ENCODE measurements around the gene SIK3.
A peak's percentile ranks its signal among the peaks of the same experiment; 100 is the strongest.
"Not testable (repeated sequence)": the region's sequence is repeated elsewhere in the genome, so short reads cannot be mapped to it uniquely, and the experiment has no call there.

Gene SIK3

DNA sequence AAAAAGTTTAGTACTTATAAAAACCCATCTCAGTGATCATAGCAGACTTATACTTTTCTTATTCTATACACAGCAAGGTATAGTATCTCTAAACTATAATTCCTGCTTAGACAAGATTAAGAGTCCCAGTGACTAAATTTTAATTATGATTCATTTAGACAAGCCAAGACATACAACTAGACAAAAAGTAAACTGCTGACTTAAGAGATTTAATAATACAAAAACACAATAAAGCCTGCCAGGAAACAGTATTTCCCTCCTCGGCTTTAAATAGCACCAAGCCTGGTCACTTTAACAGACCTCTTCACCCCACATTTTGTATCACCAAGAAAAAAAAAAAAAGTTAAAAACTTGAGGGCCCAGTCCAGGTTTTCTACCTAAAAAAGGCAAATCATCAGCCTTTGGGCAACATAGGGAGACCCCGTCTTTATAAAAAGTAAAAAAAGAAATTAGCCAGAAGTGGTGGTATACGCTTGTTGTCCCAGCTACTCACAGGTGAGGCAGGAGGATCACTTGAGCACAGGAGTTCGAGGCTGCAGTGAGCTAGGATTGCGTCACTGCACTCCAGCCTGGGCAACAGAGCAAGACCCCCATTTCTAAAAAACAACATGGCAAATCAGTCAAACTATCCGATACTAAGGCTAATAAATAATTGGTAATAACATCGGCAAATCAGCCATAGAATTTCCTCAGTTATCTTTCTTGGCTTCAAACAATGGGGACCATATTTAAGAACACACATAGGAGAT lies 53.8 kb downstream of the SIK3 start:
- DNase-seq, result no peak

DNA sequence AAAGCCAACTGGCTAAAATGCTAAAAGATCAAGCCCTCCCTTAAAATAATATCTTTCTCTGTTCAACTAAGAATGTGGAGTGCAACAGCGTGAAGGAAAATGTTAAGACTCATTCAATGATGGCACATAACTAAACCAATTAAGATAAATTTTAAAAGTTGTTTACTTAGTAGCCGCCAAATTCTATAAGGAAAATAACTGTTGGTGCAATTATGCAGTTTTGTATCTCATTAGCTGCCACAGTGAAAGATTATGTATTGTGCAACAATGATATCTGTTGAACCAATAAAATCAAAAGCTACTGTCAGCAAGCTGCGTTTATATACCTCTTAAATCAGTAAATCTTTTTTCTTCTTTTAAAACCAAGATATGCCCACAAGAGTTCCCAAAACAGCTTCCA lies 55.5 kb downstream of the SIK3 start:
- no peak for DNase-seq

DNA sequence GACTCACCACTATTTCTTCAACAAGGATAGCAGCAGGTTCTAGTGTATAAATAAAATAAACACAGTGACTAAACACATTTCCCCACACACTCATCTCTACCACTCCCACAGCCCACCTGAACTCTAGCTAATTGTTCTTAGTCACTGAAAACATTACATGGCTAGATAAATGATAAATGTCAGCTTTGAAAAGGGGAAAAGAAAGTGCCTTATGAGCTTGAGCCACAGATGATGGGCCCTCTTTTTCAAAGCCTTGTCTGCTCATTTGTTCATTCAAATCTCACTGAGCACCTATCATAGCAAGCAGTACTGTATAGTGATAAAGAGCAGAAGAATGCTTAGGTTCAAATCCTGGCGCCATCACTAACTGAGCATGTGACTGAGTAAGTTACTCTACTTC lies 58.3 kb downstream of the SIK3 start:
- peak; percentile 44 for DNase-seq

DNA sequence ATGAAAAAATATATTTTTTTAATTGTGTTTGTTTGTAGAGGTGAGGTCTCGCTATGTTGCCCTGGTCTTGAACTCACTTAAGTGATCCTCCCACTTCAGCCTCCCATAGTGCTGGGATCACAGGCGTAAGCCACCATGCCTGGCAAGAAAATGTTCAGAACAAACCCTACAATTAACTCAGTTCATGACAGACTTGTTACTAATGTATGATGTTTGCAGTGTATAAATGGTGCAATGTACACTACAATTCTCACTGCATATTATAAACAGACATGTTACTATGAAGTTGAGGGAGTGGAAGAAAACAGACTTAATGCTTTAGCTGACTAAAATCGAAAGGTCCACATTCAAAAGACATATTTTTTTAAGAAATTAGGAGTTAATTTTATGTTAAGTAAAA lies 59.0 kb downstream of the SIK3 start:
- no peak for DNase-seq

DNA sequence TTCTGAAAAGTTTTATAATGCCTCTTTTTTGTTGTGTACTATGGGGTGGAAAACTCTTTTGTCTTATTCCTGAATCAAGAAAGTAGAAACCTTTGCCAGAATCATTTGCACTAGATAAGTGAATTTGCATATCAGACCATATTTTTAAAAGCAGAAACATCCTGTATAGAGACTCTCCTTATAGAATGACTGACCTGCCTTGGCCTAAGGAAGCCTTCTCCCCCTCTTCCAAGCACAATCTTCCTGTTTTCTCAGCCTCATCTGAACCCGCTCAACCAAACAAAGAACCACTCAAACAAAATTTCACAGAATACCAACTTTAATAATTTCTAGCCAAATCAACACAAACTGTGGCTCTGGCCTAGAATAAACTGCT lies 60.3 kb downstream of the SIK3 start:
- no peak for DNase-seq

DNA sequence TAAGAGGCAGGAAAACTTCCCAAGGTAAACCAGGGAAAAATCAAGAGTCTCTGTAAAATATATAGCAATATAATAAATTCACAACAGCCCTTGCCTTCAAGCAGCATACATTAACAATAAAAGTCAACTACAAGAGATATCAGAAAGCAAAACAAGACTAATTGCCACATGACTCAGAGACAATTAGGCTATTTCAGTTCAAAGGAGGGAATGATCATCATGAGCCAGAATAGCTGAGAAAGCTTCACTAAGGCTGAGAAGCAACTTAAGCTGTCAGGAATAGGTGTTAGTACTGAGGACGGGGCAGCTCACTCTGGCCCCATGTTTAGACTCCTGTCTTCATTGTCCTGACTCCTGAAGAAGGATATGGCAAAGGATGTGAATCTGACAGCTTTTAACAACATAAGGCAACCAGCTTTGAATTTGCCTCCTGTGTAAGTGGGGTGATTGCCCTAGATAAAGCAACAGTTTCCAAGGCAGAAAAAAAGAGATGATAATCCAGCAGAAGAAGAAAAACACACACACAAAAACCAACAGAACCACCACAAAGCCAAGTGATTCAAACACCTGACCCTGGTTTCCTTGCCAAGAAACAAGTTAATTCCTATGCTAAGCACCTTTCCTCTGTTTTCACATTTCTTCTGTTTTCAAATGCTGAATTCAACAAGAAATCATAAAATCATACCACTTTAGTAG lies 60.8 kb downstream of the SIK3 start:
- no peak for DNase-seq

DNA sequence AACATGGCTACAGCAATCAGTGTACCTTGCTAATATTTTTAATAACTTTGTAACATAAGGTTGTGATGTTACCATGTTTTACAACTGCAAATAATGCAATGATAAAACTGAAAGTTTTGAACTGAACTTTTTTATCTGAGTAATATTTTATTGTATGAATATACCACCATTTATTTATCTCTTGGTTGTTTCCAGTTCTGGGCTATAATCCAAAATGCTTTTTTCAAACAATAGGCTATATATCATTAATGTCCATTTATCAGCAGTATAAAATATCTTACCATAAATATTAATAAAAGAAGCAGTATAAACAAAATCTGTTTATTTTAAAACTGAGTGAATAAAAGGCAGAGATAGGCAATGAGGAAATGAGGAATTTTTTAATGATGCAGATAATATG lies 63.3 kb downstream of the SIK3 start:
- DNase-seq, result no peak

DNA sequence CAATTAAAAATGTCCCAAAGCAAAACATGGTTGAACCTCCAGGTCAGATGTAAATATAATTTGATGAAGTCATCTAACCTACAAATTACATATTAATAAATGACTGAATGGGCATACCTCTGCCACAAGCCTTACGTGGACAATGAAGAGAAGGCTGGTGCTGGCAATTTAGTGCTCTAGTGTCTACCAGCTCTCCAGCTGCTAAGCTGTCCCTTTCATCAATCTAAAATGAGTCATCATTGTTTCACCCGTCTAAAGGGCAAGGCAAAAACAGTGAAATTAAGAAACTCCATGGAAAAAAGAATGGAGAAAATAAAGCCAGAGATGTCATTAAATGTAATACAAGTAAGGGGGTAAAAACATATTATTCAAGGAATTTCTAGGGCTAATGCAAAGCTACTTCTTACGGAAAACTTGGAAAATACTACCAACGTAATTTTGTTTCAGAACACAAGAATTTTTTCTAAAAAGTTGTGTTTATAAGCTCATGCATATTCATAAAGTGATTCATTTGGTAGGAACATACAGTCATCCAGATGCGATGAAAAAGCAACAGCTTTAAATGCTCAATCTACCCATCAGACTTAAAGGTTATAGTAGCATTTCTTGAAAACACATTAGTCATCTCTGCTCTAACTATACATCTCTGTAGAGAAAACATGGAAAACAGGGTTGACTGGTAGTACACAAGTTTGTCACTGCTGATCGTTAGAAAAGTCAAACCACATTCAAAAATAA lies 71.5 kb downstream of the SIK3 start:
- DNase-seq, result peak; percentile 83

DNA sequence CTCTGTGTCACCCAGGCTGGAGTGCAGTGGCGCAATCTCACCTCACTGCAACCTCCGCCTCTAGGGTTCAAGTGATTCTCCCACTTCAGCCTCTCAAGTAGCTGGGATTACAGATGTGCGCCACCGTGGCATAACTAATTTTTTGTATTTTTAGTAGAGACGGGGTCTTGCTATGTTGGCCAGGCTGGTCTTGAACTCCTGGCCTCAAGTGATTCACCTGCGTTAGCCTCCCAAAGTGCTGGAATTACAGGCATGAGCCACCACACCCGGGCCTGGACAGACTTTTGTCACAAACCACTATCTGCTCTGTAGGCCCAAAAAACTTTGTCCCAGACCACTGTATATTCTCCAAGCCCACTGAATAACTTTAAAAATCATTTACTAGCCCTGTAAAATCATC lies 74.5 kb downstream of the SIK3 start:
- not testable (repeated sequence) for DNase-seq

DNA sequence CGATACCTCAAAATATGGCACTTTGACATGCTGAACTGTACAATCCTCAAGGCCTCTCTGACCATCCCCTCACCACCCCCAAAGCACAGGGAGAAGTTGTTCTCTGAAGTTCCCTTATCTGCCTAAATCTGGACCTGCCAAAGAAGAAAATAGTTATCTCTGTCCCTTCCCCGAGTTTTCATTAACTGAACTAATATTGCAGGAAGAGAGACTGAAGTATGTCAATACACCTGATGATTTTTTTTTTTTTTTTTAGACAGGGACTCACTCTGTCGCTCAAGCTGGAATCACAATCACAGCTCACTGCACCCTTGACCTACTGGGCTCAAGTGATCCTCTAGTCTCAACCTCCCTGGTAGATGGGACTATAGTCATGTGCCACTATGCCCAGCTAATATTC lies 75.0 kb downstream of the SIK3 start:
- no peak for DNase-seq

DNA sequence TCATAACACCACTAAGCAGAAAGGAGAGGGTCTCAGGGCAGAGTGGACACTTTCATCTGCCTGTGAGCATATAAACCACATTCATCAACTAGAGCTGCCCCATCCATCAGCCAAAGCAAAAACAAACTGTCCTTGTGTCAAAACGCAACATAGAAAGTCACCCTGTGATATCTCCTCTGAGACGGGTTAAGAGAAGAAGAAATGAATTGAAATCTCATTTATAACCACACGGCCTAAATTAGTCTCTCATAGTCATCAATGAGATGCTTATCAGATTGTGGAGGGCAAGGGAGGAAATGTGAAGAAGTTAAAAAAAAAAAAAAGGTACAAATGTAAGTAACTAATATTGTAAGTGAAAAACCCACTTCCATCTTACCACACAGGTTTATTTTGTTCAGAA lies 75.7 kb downstream of the SIK3 start:
- DNase-seq, result peak; percentile 87

DNA sequence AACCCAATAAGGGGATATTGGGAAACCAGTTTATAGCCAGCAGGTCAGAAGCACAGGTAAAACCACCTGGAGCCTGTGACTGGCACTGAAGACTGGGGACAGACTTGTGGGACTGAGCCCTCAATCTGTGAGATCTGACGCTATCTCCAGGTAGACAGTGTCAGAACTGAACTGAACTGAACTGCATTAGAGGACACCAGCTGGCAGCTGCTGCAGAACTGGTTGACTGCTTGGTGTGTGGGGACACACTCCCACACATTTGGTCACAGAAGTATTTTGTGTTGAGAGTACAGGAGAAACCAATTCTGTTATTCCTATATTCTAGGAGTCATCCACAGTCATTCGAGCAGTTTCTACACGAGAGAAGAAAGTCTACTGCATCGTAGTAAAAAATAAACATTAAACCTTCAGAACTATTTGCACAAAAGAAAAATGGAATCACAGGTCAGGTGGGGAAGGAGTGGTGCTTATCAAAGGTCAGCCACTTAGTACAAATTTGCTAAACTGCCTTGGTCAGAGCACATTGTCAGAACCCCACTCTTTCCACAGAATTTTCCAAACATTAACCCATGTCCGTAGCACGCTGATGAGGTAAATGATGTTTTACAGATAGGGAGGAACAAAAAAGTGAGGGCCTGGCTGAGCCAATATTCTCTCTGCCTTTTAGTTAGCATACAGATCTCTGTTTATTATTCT lies 77.2 kb downstream of the SIK3 start:
- peak; percentile 50 for DNase-seq

DNA sequence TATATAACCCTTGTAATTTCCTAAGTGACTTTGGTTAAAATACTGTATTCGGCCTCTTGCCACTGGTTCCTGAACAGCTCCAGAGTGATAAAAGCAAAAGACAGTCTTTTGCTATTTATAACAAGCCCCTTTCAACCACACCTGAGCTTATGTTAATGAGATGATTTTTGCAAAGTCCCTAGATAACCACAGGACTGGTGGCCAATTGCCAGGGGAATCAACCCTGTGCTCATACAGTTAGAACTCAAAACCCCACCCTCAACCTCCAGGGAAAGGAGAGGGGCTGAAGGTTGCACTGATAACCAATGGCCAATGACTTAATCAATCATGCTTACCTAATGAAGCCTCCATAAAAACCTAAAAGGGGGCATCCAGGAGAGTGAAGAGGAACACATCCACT lies 77.9 kb downstream of the SIK3 start:
- no peak for DNase-seq

DNA sequence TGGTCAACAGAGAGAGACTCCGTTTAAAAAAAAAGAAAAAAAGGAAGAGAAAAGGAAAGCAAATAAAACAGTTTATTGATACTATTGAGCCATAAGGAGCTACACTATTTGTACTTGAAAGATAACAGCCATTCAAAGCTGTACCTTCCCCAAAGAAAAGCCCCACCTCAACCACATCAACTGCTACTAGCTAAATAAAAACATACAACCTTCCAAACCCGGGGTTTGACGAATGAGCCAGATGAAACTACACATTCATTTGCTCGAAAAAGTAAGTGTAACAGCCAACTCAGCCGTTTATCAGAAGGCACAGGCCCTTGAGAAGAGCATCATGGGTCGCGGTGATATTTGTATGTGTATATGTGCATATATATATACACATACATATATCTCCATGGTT lies 78.4 kb downstream of the SIK3 start:
- peak; percentile 56 for DNase-seq

DNA sequence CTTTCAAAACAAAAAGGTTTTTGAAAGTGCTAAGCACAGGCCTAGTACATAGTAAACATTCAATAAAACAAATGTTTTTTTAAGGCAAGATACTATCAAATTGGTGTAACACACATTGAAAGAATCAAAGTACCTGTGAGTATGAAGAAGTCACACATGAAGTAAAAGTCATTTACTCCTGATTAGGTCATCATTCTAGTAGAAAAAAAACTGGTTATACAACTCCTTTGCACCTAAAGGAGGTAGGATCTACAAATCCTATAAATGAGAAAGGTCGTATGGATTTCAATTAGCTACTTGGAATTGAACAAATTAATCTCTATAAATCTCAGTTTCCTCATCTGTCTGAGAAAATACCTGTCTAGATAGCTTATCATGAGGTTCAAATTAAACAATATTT lies 80.8 kb downstream of the SIK3 start:
- DNase-seq, result no peak

DNA sequence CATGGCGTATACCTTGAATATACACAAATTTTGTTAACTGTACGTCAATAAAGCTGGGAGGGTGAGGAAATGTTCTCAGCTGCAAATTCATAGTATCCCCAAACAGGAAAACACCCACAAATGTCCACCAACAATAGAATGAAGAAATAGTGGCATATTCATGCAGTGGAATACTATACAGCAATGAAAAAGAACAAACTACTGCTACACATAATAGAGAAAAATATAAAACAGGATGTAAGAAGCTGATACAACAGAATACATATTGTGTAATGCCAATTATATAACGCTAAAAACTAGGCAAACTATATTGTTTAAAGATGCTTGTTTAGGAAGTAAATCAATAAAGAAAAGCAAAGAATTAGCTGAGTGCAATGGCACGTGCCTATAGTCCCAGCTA lies 81.5 kb downstream of the SIK3 start:
- no peak for DNase-seq

DNA sequence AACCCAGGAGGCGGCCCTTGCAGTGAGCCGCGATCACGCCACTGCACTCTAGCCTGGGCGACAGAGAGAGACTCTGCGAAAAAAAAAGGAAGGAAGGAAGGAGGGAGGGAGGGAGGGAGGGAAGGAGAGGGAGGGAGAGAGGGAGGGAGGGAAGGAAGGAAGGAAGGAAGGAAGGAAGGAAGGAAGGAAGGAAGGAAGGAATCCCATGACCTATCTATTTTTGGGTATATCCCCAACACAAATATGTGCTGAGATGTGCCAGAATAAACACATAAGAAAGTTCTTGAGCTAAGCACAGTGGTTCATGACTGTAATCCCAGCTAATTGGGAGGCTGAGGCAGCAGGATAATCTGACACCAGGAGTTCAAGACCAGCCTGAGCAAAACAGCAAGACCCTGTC lies 82.0 kb downstream of the SIK3 start:
- no peak for DNase-seq

DNA sequence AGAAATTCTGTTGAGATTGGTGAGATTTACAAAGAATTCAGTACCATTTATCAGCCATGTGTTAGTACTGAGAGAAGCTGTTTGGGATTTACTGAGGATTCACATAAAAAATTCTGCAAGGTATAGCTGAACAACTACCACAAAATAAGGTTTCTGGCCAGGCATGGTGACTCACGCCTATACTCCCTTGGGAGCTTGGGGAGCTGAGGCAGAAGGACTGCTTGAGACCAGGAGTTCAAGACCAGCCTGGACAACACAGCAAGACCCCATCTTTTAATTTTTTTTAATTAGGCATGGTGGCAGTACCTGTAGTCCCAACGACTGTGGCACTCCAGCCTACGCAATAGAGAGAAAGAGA lies 86.7 kb downstream of the SIK3 start:
- no peak for DNase-seq

DNA sequence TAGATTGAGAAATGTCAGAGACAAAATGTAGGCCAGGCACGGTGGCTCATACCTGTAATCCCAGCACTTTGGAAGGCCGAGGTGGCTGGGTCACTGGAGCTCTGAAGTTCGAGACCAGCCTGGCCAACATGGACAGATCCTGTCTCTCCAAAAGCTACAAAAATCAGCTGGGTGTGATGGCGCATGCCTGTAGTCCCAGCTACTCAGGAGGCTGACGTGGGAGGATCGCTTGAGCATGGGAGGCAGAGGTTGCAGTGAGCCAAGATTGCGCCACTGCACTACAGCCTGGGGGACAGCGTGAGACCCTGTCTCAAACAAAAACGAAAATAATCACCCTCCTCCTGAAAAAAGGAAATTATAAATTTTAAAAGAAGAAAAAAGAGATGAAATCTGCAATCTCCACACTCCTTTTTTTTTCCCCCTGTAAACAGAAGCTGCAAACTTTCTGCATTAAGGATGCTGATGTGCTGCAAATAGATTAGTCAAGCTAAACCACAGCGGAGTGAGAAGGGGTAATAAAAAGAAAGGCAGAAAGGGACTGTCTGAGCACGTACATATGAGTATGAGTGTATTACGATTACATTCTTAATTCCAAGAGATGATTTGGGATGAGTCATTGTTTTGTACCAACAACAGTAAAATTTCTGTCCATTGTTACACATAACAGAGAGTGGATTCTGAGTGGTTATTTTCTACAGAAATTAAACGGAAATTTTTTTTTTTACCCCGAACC lies 87.3 kb downstream of the SIK3 start:
- peak; percentile 89 for DNase-seq

DNA sequence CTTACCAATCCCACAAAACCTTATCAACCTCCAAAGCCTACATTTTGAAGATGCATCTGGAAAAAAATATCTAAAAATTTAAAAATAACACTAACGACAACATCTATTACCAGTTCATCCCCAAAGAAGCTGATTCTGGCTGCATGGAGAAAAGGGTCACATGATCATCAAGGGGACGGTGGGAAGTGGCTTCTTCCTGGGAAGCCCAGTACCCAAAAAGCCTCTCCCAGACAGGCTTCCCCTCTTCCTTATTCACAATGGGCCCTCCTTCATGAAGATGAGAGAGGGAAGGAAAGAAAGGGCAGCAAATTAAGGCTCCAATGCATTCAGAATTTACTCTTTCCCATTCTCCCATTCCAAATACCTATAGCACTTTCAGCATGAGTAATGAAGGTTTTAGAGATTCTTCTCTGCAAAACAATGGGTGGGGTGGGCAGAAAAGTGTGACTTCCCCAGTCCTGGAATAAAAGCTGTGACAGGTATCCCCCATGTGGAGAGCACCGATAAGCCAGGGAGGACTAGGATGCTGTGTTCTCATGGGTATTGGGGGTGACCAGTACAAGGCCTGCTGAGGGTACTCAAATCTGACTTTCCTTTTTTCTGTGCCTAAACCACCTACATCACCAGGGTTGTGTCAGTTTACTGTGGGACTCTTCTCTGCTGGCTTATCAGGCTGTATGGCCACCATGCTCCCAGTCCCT lies 88.2 kb downstream of the SIK3 start:
- peak; percentile 64 for DNase-seq

DNA sequence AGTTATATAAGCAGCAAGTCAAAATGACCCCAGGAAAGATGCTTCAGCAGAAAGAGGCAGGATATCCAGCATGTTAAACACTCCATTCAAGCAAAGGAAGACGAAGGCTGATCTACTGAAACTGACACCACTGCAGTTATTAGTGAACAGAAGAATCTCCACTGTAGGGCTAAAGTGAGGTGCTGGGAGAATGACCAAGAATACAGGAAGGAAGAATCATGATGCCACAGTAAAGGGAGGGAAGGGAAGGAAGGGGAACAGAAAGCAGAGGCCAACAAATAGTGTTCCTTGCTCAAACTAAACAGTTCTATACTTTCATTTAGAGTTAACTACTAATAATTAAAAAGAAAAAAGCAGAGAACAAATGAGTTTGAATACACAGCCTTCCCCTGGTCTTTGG lies 92.5 kb downstream of the SIK3 start:
- no peak for DNase-seq

DNA sequence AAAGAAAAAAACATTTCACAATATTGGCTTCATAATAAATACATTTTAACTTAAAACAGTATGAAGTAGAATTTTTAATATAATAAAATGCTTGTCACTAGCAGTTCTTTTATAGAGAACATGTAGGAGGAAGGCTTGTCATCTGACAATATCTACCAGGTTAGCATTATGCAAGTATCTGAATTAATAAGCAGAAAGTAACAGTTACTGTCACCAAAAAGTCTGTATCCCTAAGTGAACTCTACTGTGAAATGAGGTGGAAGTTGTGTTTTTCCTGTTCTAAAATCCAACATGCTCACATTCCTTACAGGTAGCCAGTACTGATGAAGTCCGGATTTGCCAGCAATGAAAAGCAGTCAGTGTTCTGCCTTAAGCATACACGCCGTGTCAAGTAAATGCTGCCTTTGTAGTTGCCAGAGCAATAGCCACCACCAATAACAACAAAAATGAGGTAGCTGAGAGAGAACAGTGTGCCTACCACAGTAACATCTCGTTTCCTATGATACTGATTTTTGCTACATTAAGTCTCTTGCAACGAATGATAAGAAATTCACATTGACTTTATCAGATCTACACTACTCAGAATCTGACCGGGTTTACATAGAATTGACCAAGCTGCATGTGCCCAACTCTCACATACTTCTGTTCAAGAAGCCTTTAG lies 95.5 kb downstream of the SIK3 start:
- DNase-seq, result peak; percentile 70
